HS-5 (cell line): ENCODE measurements around the gene TMEM266.

Experiments used
- DNase-seq: peaks from one replicate; pipeline ENCODE4 v3.0.0-alpha.2; 2012; ENCODE audit warnings: low read depth

TMEM266 gene

GRCh38 chr15:76239786-76240185 lies 180.0 kb downstream of the TMEM266 start:
- no peak for DNase-seq

GRCh38 chr15:76245072-76245610 lies 185.4 kb downstream of the TMEM266 start:
- DNase-seq = no peak

GRCh38 chr15:76251717-76252116 lies 191.9 kb downstream of the TMEM266 start:
- no peak for DNase-seq

- DNase-seq = no peak
These were observed 192.5 kb downstream of the TMEM266 start for GRCh38 chr15:76252249-76252648.

- no peak for DNase-seq
These were observed 194.1 kb downstream of the TMEM266 start for GRCh38 chr15:76253691-76254473.
